ENCODE results near the gene ATP1B3. TPM values are rescaled to one million over a fixed set of nuclear protein-coding genes. Genes with fewer than 3 reads are reported as not detected.
"Not testable (repeated sequence)": the region's sequence is repeated elsewhere in the genome, so short reads cannot be mapped to it uniquely, and the experiment has no call there.

Gene ATP1B3
- total RNA-seq, 4 donors from 2014 or later, result 32.5 to 61.0 (median 41.7) TPM

DNA sequence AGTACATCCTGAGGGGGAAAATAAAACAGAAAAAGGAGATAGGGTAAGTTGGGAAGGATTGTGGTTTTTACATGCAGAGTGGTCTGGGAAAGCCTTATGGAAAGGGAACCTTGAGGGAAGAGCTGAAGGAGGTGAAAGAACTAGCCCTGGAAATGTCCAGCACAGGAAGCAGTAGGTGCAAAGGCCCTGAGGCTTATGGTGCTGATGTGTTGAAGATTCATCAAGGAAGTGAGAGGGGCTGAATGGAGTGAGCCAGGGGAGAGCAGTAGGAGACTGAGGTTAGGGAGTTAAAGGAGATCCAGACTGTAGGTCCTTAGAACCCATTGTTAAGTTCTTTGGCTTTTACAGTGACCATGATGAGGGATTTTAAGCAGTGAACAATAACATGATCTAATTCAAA, 33.0 kb downstream of the ATP1B3 start:
- peaks cover 18 to 70% (median 45%) of the 10 kb centered on the region in 4 donors for H3K36me3 ChIP-seq
- no peak overlapping the region for H3K4me3 ChIP-seq
- no peaks in the 10 kb centered on the region for H3K9me3 ChIP-seq
- no peaks in the 10 kb centered on the region for H3K27me3 ChIP-seq
- intact Hi-C loops (cut with DNase I), result no loop called here
- H3K4me1 ChIP-seq, result no peaks in the 10 kb centered on the region
- H3K27ac ChIP-seq (replicated peaks in 1 of 4), result no peak overlapping the region
- TF ChIP-seq POLR2AphosphoS5 (IDR thresholded peaks at IDR 0.05) (no peak), EP300 (IDR thresholded peaks at IDR 0.05) (no peak), POLR2A (IDR thresholded peaks at IDR 0.05; ENCODE audit: low read depth) (no peak)
- TF ChIP-seq, protein P1, sequence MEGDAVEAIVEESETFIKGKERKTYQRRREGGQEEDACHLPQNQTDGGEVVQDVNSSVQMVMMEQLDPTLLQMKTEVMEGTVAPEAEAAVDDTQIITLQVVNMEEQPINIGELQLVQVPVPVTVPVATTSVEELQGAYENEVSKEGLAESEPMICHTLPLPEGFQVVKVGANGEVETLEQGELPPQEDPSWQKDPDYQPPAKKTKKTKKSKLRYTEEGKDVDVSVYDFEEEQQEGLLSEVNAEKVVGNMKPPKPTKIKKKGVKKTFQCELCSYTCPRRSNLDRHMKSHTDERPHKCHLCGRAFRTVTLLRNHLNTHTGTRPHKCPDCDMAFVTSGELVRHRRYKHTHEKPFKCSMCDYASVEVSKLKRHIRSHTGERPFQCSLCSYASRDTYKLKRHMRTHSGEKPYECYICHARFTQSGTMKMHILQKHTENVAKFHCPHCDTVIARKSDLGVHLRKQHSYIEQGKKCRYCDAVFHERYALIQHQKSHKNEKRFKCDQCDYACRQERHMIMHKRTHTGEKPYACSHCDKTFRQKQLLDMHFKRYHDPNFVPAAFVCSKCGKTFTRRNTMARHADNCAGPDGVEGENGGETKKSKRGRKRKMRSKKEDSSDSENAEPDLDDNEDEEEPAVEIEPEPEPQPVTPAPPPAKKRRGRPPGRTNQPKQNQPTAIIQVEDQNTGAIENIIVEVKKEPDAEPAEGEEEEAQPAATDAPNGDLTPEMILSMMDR (IDR thresholded peaks at IDR 0.05), result no peak
- no peak for DNase-seq (ENCODE audit: extremely low spot score)

DNA sequence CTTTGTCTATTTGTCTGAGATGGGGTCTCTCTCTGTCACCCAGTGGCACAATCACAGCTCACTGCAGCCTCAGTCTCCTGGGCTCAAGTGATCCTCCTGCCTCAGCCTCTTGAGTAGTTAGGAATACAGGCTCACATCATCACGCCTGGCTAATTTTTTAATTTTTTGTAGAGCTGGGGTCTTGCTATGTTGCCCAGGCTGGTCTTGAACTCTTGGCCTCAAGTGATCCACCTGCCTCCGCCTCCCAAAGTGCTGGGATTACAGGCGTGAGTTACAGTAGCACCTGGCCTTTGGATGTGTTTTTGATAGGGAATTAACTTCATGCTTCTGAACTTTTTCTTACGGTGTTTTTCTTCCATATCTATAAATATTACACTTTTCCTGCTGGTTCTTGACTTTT, 33.5 kb downstream of the ATP1B3 start:
- 98% methylated on average over 4 of the region's 4 CpGs for WGBS
- peaks cover 18 to 72% (median 46%) of the 10 kb centered on the region in 4 donors for H3K36me3 ChIP-seq
- not testable (repeated sequence) for H3K4me3 ChIP-seq; H3K27ac ChIP-seq (replicated peaks in 1 of 4); H3K9me3 ChIP-seq; H3K27me3 ChIP-seq; DNase-seq (ENCODE audit: extremely low spot score); H3K4me1 ChIP-seq
- intact Hi-C loops (cut with DNase I), result loop anchor here (10.0 kb wide), 1 partner anchor 335 kb away; no protein-coding TSS in a partner anchor

DNA sequence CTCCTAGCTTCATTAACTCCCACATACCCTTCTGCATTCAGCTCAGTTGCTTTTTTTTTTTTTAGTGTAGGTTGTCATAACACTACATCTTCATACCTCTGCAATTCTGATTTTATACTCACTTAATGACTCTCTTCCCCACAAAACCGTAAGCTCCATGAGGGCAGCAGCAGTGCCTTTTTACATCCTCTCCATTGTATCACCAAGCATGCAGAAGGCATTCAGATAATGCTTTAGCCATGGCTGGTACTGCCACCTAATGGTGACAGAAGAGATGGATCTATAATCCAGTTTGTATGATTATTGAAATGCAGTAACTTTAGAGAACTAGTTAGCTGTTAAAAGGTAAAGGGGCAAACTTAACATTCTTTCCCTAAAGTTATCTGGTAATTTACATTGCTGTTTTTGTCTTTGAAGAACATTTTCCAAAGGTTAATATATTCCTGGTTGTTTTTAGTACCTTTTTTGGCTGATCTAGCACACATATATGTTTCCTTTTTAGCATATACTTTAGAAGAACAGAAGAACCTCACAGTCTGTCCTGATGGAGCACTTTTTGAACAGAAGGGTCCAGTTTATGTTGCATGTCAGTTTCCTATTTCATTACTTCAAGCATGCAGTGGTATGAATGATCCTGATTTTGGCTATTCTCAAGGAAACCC, 36.8 kb downstream of the ATP1B3 start:
- Histone ChIP-seq H3K4me1 (no peaks in the 10 kb centered on the region), H3K9me3 (no peaks in the 10 kb centered on the region), H3K27me3 (no peaks in the 10 kb centered on the region), H3K4me3 (no peak overlapping the region), H3K36me3 (peaks cover 13 to 68% (median 36%) of the 10 kb centered on the region in 4 donors), H3K27ac (replicated peaks in 1 of 4) (no peak overlapping the region)
- TF ChIP-seq, protein P1 (IDR thresholded peaks at IDR 0.05), result peak; percentile 49 to 67 (median 55)
- TF ChIP-seq POLR2AphosphoS5 (IDR thresholded peaks at IDR 0.05), result no peak
- intact Hi-C loops (cut with DNase I), result loop anchor here (10.0 kb wide), 1 partner anchor 338 kb away; no protein-coding TSS in a partner anchor
- WGBS, result 67% methylated on average over 1 of the region's 1 CpG
- DNase-seq (ENCODE audit: extremely low spot score), result no peak

DNA sequence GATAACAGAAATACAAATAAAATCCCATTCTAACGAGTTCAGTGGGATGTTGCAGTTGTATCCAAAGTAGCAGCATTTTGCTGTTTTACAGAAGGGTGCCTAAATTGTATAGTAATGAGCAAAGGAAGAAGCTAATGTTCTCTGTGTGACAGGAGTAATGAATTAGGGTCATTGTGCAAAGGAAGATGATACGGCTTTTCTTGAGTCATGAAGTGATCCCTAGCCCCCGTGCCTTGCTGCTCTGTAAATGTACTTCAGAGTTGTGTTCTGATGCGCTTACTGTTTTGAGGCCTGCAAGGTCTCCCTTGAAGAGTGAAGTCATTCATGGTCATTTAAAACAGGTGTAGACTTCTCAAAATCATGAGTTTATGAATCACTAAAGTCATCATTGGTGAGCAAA, 37.9 kb downstream of the ATP1B3 start:
- H3K9me3 ChIP-seq, result no peaks in the 10 kb centered on the region
- DNase-seq (ENCODE audit: extremely low spot score), result no peak
- H3K4me1 ChIP-seq, result no peaks in the 10 kb centered on the region
- H3K36me3 ChIP-seq, result peaks cover 4 to 63% (median 31%) of the 10 kb centered on the region in 4 donors
- TF ChIP-seq POLR2A (IDR thresholded peaks at IDR 0.05; ENCODE audit: low read depth) (no peak), POLR2AphosphoS5 (IDR thresholded peaks at IDR 0.05) (no peak), EP300 (IDR thresholded peaks at IDR 0.05) (no peak)
- TF ChIP-seq, protein P1 (IDR thresholded peaks at IDR 0.05), result no peak
- WGBS, result 86% methylated on average over 4 of the region's 4 CpGs
- no peak overlapping the region for H3K4me3 ChIP-seq
- no peaks in the 10 kb centered on the region for H3K27me3 ChIP-seq
- no peak overlapping the region for H3K27ac ChIP-seq (replicated peaks in 1 of 4)
- intact Hi-C loops (cut with DNase I), result loop anchor here (10.0 kb wide), 1 partner anchor 340 kb away; no protein-coding TSS in a partner anchor

DNA sequence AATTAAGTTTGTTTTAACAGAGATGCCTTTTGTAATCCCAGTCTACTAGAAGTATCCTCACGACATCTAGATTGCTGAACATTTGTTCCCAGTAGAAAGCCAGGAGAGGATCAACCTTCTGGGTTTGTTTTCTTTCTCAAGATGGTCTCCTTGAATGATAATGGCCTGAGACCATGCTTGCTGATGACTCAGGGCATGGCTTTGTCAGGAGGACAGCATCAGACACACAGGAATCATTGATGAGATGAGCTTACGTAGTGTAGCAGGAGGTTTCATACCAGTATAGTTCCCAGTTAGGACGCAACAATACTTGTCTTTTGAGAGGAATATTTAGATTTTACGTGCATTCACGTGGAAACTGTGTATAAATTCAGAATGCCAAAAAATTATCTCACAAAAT, 38.6 kb downstream of the ATP1B3 start:
- intact Hi-C loops (cut with DNase I), result loop anchor here (10.0 kb wide), 1 partner anchor 340 kb away; no protein-coding TSS in a partner anchor
- no peak overlapping the region for H3K27ac ChIP-seq (replicated peaks in 1 of 4)
- no peaks in the 10 kb centered on the region for H3K27me3 ChIP-seq
- no peaks in the 10 kb centered on the region for H3K4me1 ChIP-seq
- WGBS, result 88% methylated on average over 5 of the region's 5 CpGs
- H3K4me3 ChIP-seq, result no peak overlapping the region
- H3K9me3 ChIP-seq, result no peaks in the 10 kb centered on the region
- TF ChIP-seq POLR2A (IDR thresholded peaks at IDR 0.05; ENCODE audit: low read depth) (no peak), EP300 (IDR thresholded peaks at IDR 0.05) (no peak), POLR2AphosphoS5 (IDR thresholded peaks at IDR 0.05) (no peak)
- TF ChIP-seq, protein P1 (IDR thresholded peaks at IDR 0.05), result no peak
- no peak for DNase-seq (ENCODE audit: extremely low spot score)
- peaks cover 4 to 63% (median 32%) of the 10 kb centered on the region in 4 donors for H3K36me3 ChIP-seq
